HepG2 (cell line): ENCODE measurements around the gene JADE3.
A peak's percentile ranks its signal among the peaks of the same experiment; 100 is the strongest.

ENCODE experiments used
- RAD21 ChIP-seq: fragments of 450-650 bp; formaldehyde crosslinking; IDR thresholded peaks from 2 replicates; pipeline ENCODE4 v1.5.0; 2020; ENCODE audit warnings: mild to moderate bottlenecking
- ZNF274 ChIP-seq: sonication (generic); formaldehyde crosslinking; IDR thresholded peaks from 2 replicates; pipeline ENCODE4 v1.5.1; 2020; ENCODE audit warnings: mild to moderate bottlenecking, missing genetic modification reagents
- ZNF432 ChIP-seq: sonication (generic); formaldehyde crosslinking; IDR thresholded peaks from 2 replicates; pipeline ENCODE4 v1.5.0; 2020; ENCODE audit warnings: missing genetic modification reagents, mild to moderate bottlenecking, borderline replicate concordance
- ZNF563 ChIP-seq: sonication (generic); formaldehyde crosslinking; IDR thresholded peaks from 2 replicates; pipeline ENCODE4 v1.8.0; 2022; ENCODE audit warnings: mild to moderate bottlenecking, moderate library complexity, missing genetic modification reagents
- TF ChIP-seq, protein P1 (sequence below): sonication (generic); formaldehyde crosslinking; IDR thresholded peaks from 2 replicates; pipeline ENCODE4 v1.5.0; 2020; ENCODE audit warnings: mild to moderate bottlenecking, missing genetic modification reagents, moderate library complexity
- TF ChIP-seq, protein P2 (sequence below): sonication (generic); formaldehyde crosslinking; IDR thresholded peaks from 2 replicates; pipeline ENCODE4 v1.4.0; 2020; ENCODE audit warnings: missing genetic modification reagents
- TF ChIP-seq, protein P3 (sequence below): sonication (generic); formaldehyde crosslinking; IDR thresholded peaks from 2 replicates; pipeline ENCODE4 v1.9.0; 2022; ENCODE audit warnings: missing genetic modification reagents, mild to moderate bottlenecking, borderline replicate concordance
- TF ChIP-seq, protein P4 (sequence below): sonication (generic); formaldehyde crosslinking; conservative IDR thresholded peaks from 2 replicates; pipeline ENCODE4 v1.4.0; 2020; ENCODE audit warnings: missing genetic modification reagents

DNA sequence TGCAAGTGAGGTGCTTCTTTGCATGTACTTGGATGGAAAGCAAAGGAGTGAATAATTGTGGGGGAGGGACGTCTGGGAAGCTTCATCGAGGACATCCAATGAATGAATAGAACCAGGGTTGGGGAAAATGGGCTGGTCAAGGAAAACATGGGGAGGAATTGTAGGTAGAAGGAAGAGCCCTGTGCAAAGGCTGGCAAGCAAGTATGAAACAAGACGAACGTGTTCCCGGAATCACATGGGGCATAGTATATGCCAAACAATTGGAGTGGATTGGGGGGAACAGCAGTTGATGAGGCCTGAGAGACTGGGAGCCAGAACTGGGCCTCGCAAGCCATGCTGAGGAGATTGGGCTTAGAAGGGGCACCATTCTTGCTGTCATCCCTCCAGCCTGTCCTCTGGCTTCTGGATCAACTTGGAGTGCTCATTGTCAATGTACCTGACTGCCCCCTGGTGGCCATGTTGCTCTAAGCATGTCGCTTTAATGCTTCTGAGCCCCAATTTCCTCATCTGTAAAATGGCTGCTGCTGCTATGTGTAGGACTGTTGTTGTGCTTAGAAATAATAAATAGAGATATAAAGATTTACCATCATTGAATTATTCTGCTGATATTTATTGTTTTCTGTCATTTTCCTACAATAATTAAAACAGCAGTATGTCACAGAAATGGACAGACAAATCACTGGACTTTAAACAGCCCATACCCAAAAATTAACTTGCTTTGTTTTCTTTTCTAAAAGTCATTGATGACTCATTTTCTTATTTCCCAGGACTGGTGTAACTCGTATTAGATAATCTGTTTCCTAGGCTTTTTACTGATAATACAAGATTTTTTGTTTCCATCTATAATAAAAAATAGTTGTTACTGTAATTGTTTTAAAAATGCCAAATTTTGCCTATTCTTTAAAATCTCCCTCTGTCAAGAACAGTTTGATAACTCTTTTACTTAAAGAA lies 66.4 kb downstream of the JADE3 start:
- TF ChIP-seq ZNF563 (CRISPR knock-in tag) (no peak), RAD21 (CRISPR knock-in tag) (peak; percentile 62), ZNF274 (CRISPR knock-in tag) (no peak), ZNF432 (CRISPR knock-in tag) (no peak)
- TF ChIP-seq, protein P1, sequence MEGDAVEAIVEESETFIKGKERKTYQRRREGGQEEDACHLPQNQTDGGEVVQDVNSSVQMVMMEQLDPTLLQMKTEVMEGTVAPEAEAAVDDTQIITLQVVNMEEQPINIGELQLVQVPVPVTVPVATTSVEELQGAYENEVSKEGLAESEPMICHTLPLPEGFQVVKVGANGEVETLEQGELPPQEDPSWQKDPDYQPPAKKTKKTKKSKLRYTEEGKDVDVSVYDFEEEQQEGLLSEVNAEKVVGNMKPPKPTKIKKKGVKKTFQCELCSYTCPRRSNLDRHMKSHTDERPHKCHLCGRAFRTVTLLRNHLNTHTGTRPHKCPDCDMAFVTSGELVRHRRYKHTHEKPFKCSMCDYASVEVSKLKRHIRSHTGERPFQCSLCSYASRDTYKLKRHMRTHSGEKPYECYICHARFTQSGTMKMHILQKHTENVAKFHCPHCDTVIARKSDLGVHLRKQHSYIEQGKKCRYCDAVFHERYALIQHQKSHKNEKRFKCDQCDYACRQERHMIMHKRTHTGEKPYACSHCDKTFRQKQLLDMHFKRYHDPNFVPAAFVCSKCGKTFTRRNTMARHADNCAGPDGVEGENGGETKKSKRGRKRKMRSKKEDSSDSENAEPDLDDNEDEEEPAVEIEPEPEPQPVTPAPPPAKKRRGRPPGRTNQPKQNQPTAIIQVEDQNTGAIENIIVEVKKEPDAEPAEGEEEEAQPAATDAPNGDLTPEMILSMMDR: peak; percentile 82
- TF ChIP-seq, protein P2, sequence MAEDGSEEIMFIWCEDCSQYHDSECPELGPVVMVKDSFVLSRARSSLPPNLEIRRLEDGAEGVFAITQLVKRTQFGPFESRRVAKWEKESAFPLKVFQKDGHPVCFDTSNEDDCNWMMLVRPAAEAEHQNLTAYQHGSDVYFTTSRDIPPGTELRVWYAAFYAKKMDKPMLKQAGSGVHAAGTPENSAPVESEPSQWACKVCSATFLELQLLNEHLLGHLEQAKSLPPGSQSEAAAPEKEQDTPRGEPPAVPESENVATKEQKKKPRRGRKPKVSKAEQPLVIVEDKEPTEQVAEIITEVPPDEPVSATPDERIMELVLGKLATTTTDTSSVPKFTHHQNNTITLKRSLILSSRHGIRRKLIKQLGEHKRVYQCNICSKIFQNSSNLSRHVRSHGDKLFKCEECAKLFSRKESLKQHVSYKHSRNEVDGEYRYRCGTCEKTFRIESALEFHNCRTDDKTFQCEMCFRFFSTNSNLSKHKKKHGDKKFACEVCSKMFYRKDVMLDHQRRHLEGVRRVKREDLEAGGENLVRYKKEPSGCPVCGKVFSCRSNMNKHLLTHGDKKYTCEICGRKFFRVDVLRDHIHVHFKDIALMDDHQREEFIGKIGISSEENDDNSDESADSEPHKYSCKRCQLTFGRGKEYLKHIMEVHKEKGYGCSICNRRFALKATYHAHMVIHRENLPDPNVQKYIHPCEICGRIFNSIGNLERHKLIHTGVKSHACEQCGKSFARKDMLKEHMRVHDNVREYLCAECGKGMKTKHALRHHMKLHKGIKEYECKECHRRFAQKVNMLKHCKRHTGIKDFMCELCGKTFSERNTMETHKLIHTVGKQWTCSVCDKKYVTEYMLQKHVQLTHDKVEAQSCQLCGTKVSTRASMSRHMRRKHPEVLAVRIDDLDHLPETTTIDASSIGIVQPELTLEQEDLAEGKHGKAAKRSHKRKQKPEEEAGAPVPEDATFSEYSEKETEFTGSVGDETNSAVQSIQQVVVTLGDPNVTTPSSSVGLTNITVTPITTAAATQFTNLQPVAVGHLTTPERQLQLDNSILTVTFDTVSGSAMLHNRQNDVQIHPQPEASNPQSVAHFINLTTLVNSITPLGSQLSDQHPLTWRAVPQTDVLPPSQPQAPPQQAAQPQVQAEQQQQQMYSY (CRISPR knock-in tag): no peak
- TF ChIP-seq, protein P3, sequence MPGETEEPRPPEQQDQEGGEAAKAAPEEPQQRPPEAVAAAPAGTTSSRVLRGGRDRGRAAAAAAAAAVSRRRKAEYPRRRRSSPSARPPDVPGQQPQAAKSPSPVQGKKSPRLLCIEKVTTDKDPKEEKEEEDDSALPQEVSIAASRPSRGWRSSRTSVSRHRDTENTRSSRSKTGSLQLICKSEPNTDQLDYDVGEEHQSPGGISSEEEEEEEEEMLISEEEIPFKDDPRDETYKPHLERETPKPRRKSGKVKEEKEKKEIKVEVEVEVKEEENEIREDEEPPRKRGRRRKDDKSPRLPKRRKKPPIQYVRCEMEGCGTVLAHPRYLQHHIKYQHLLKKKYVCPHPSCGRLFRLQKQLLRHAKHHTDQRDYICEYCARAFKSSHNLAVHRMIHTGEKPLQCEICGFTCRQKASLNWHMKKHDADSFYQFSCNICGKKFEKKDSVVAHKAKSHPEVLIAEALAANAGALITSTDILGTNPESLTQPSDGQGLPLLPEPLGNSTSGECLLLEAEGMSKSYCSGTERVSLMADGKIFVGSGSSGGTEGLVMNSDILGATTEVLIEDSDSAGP: no peak
- TF ChIP-seq, protein P4, sequence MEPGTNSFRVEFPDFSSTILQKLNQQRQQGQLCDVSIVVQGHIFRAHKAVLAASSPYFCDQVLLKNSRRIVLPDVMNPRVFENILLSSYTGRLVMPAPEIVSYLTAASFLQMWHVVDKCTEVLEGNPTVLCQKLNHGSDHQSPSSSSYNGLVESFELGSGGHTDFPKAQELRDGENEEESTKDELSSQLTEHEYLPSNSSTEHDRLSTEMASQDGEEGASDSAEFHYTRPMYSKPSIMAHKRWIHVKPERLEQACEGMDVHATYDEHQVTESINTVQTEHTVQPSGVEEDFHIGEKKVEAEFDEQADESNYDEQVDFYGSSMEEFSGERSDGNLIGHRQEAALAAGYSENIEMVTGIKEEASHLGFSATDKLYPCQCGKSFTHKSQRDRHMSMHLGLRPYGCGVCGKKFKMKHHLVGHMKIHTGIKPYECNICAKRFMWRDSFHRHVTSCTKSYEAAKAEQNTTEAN (CRISPR knock-in tag): no peak
